Activated CD8-positive, alpha-beta T cell treated with anti-CD3 and anti-CD28 coated beads, Interleukin-2, amount 10 ng/mL, durations not matched to agents 7 days and 5 days (primary cell): ENCODE measurements around the gene HM13. TPM values are rescaled to one million over a fixed set of nuclear protein-coding genes. Genes with fewer than 3 reads are reported as not detected.

Experiments used
- microRNA-seq: library from miRNA; unstranded; fragments of <30 nt; microRNA quantifications from one replicate; pipeline ENCODE4 v1.2.0, GENCODE V29; 2022
- total RNA-seq, 2 experiments: library from RNA; stranded (reverse); gene quantifications; one replicate each; pipeline ENCODE4 v1.2.3, GENCODE V29; 2021

The HM13 gene
- total RNA-seq, 2 experiments from 2014 or later, result 117 to 127 TPM

Small RNA genes lying within 50 kb of the gene (microRNA-seq; reads per million reads assigned to microRNA genes)
- gene MIR3193, result not detected

Other genes starting within 250 kb of the HM13 start
- gene DEFB116, start 205.9 kb upstream of the HM13 start, total RNA-seq, result not detected
- gene DEFB118, start 145.8 kb upstream of the HM13 start, total RNA-seq, result not detected
- gene DEFB119, start 123.9 kb upstream of the HM13 start, total RNA-seq, result not detected
- not detected for gene DEFB121, start 108.2 kb upstream of the HM13 start, total RNA-seq
- not detected for gene DEFB123, start 73.8 kb upstream of the HM13 start, total RNA-seq
- not detected for gene DEFB124, start 39.3 kb upstream of the HM13 start, total RNA-seq
- gene REM1, start 39.2 kb upstream of the HM13 start, total RNA-seq, result not detected
- gene ID1, start 90.8 kb downstream of the HM13 start, total RNA-seq, result under 1 TPM; 0.42 to 0.50 TPM
- gene COX4I2, start 123.5 kb downstream of the HM13 start, total RNA-seq, result not detected
- gene BCL2L1, start 208.4 kb downstream of the HM13 start, total RNA-seq, result 10 to 100 TPM; 71.4 to 73.0 TPM
- gene TPX2, start 224.8 kb downstream of the HM13 start, total RNA-seq, result 100 to 1,000 TPM; 172 to 174 TPM